GM18870 (cell line): ENCODE data around the gene TANGO2.

ENCODE experiments used
- ATAC-seq: cut with Tn5 transposase; IDR thresholded peaks from one replicate; pipeline ENCODE4 v1.9.1; 2021; ENCODE audit warnings: moderate library complexity; ENCODE audit not compliant: unreplicated experiment

Gene TANGO2

DNA sequence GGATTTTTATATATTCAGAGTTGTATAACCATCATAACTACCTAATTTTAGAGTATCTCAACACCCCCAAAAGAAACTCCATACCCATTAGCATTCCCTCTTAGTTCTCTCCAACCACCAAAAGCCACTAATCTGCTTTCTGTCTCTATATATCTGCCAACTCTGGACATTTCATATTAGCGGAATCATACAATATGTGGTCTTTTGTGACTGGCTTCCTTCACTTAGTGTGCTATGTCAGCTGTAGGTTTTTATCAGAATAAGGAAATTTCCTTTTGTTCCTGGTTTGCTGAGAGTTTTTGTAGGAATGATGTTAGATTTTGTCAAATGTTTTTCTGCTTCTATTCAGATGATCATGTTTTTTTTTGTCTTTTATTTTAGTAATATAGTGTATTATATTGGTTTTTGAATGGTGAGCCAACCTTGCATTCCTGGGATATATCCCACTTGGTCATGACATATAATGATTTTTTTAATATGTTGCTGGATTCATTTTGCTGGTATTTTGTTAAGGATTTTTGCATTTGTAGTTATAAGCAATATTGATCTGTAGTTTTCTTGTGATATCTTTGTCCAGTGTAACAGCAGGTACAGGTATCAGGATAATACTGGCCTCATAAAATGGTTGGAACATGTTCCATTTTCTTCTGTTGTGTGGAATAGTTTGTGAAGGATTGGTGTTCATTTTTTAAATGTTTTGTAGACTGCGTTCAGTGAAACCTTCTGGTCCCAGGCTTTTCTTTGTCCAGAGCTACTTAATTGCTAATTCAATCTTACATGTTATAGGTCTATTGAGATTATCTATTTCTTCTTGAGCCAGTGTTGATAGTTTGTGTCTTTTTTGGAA, 75.9 kb downstream of the TANGO2 start:
- ATAC-seq = no peak

DNA sequence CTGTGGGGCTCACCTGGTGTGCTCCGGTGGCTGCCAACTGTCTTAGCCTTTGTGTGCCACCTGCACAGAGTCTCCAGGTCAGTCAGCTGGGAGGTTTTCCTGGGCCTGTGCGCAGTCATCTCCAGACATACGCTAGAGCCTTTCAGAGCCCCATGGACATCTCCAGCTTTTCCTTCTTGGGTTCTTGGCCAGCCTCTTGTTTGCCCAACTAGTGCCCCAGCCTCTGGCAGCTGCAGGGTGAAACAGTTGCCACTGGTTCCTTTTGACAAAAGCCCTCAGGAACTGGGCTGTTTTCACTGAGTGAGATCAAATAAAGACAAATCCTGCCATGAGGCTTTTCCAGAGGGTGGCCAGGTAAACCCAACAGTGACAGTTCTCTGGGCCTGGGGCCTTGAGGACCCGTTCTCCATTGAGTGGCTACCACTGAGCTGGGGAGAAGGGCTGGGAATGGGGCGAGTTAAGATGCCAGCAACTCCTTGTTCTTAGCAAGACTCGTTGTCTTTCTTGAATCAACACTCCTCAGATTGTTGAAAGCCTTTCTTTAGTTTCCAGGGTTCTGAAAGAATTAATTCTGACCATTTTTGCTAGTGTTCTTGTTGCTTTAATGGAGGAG, 78.3 kb downstream of the TANGO2 start:
- ATAC-seq = no peak

DNA sequence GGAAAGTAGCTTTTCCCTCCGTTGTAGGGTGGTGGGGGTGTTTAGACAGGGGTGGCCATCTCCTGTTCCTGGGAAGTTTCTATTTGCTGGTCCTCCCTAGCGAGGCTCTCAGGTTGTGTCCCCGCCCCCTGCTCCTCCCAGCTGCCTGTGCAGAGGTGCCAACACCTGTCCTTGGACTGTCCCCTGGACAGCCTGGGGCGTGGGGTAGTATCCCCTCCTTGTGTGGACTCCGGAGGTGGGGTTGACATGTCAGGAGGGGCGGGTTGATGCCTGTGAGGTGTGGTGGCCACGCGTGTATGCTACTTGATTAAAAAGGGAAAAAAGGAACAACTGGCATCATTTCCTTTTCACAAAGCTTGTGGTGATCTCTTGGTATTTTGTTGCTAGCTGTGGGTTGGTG, 80.7 kb downstream of the TANGO2 start:
- ATAC-seq = no peak

DNA sequence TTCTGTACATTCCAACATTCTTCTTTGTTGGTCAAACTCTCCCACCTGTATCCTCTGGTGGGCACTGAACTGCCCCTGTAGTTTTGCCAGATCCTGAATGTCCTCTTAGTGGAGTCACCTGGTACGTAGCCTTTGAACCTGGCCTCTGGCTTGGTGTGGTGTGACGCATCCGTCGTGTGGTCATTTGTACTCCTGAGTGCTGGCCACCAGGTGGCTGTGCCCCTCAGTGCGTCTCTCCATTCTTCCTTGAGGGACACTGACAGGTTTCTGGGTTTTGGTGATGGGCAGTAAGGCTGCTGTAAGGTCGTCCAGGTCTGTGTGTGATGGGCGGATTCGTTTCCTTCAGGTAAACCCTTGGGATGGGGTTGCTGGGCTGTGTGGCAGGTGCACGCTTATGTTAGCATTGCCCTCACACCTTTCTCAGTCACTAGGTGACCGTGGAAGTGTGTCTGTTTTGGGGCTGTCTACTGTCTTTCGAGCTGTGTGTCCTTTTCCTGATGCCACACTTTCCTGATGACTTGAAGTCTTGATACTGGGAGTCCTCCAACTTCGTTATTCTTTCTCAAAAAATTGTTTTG, 81.4 kb downstream of the TANGO2 start:
- ATAC-seq = no peak

DNA sequence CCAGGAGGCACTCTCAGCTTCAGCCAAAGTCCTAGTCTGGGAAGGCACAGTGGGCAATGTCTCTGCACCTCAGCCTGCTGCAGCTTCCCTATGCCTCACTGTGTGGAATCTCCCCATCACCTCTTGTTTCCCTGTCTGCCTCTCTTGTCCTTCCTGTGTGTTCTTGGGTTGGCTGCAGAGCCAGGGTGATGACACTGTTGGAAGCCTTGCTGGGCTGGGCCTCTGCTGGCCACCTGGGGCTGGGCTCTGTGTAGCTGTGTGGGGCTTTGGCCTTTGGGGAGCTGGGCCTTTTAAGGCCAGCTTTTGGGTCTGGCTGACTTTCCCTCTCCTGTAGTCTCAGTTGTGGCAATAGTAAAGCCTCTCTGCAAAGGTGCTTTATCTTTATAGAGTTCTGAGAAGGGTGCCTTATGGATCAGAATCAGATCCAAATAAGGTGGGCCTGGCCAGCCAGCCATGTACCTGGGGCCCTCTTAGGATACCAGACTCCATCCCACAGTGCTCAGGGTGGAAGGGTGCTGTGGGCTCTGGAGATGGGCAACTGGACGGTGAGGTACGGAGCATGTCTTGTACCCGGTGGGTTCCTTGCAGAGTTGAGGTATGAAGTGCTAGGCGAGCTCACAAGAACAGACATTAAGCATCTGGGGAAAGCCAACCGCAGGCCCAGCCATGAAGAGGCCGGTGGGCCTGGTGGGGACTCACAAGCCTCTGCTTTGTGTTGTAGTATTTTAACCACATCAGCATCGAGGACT, 84.7 kb downstream of the TANGO2 start:
- ATAC-seq = no peak

DNA sequence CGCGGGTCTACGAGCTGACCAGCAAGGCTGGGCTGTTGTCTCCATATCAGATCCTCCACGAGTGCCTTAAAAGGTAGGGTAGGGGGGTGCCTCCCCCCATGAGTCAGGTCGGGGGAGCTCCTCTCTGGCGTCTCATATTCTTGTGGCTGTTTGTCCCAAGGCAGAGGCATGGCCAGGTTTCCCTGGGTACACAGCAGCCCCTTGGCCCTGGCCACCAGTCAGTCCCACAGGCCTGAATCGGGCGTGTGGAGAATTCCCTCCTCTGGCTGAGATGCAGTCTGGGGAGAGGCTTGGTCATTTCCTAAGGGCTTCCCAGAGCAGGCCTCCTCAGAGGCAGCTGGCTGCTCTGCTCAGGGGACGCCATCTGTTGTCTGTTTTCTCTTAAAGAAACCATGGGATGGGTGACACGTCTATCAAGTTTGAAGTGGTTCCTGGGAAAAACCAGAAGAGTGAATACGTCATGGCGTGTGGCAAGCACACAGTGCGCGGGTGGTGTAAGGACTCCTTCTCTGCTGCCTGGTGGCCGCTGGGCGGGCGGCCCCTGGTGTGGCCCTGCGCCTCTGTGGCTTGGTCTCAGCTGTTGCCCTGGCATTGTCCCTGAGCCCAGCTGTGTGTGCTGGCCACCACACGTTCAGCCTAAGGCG, 85.4 kb downstream of the TANGO2 start:
- ATAC-seq = no peak

DNA sequence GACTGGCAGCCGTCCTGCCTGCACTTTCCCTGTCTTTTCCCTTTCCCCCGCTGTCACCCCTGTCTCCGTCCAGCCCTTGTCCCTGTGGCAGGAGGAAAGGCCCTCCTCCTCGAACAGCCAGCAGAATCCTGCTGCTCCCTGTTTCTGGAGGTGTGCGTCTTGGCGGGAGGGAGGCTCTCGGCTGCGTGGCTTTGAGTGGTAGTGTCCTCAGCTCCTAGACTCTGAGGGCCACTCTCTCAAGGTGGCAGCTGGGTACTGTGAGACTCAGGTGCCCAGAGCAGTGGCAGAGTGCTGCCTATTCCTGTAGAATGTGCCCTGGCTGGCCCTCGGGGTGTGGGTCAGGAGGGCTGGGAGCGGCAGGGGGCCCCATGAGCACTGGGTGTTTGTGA, 85.9 kb downstream of the TANGO2 start:
- ATAC-seq = no peak

DNA sequence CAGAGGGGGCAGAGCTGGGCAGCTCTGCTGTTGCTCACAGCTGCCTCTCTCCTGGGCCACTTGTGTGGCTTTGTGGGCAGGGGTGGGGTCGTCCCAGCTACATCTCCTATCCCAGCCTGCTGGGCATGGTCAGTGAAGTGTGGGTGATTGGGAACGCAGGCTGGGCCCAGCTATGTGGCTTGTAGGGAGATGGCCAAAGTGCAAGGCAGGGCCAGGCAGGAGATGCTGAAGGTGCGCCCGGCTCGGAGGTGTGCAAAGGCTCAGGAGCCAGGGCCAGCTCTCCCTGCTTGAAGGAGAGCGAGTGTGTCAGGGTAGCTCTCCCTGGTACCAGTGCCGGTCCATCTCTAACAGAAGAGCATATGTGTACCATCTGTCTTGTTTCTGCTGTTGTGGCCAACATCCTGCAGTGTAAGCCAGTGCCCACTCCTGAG, 86.6 kb downstream of the TANGO2 start:
- no peak for ATAC-seq

DNA sequence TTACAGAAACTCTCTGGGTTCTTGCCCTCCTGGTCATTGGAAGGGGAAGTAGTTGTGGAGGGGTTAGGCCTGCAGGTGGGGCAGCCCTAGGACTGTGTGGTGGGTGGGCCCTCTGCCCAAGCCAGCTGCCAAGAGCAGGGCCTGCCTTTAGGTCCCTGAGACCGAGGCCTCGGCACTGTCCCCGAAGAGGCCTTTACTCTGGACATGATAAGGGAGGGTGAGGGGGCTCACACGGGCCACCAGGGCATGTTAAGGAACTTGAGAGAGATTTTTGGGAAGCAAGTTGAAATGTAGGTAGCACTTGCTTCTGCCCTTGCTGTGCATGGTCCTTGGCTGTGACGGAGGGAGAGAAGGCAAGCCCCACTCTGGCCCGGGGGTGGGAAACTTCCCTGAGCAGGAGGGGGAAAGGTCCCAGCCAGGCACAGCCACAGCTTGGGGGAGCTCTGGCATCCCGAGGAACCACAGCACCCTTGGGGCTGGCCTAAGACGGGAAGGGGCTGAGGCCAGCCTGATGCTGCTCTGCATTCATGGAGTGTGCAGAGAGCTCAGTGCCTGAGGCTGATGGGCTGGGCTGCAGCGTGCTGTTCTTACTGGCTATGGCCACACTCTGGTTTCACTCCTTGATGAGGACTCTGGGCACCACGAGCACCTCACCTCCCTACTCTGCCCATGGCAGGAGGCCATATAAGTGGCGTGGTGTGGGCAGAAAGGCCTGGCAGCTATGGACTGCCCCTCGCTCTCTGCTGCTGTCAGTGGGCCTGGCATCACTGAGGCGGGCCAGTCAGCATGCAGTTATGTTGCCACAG, 87.2 kb downstream of the TANGO2 start:
- ATAC-seq = no peak

DNA sequence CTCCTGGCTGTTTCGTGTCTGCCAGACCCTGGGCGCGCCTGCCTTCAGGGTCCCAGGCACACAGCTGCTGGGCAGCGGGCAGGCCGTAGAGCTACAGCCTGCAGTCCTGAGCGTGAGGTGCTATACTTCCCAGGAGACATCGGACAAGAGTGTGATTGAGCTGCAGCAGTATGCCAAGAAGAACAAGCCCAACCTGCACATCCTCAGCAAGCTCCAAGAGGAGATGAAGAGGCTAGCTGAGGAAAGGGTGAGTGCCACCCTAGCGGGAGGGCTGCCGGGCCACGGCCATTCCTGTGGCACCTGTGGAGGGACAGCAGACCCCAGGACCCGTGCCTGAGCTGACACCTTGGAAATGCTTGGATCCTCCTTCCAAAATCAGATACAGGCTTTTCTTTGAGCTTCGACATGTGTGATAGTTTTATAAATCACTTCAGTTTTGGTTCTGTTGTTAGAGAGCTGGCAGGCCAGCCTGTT, 87.9 kb downstream of the TANGO2 start:
- ATAC-seq = no peak

DNA sequence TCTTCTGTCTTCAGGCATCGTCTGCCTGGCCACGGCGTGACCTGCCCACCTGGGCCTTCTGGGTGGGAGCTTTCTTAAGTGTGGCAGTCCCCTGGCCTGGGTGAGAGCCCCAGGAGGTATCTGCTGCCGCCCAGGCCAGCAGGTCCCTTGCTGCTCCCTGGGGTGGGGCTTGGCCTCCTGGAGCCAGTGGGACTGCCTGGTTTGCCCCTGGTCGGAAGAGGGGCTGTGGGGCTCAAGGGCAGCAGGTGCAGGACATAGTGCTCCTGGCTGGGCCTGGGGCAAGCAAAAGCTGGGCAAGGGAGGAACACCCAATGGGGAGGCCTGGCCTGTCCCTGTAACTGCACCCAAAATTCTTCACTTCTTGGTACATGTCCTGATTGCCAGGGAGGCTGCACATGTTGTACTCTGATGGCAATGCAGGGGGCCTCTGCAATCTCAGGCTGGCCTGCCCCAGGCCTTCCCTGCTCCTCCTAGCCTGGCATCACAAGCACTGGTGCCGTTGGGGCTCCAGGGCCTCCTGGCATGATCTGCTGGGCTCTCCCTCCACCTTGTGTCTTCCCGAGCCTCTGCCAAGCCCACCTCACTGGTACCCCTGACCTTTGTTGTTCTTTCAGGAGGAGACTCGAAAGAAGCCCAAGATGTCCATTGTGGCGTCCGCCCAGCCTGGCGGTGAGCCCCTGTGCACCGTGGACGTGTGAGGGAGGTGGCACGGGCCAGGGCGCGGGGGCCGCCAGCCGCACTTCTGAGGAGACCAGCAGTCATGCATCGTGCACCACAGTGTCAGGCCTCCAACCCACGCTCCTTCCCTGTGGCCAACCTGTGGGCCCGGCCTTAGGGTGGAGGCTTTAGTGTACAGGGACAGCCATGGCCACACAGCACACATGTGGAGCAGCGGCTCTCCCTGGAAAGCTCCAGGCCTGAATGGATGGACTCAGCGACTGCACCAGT, 88.8 kb downstream of the TANGO2 start:
- ATAC-seq = no peak

DNA sequence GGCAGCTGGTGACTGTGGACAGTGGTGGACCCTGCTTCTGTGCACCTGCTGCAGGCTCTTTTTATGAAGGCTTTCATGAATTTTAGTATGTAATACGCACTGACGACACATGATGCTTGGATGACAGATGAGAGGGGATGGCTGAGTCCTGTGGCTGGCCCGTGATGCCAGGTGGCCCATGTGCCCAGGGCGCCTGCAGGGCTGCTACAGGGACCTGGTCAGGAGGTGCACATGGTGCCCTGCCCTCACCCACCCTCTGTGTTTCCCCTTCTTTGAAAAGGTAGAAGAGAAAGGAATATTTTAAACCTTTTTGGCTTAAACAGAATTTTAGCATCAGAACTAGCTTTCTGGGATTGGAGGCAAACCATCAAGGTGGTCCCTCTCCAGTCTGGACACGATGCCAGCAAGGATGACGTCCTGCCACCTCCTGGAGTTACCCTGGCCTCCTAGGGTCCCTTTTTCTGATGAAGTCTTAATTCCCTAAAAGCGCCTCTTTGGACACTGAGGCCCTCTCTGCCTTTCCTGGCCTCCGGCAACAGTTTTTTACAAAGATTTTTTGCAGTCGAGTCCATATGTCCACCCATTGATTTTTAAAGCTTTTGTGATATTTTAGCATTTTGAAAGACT, 89.6 kb downstream of the TANGO2 start:
- no peak for ATAC-seq

DNA sequence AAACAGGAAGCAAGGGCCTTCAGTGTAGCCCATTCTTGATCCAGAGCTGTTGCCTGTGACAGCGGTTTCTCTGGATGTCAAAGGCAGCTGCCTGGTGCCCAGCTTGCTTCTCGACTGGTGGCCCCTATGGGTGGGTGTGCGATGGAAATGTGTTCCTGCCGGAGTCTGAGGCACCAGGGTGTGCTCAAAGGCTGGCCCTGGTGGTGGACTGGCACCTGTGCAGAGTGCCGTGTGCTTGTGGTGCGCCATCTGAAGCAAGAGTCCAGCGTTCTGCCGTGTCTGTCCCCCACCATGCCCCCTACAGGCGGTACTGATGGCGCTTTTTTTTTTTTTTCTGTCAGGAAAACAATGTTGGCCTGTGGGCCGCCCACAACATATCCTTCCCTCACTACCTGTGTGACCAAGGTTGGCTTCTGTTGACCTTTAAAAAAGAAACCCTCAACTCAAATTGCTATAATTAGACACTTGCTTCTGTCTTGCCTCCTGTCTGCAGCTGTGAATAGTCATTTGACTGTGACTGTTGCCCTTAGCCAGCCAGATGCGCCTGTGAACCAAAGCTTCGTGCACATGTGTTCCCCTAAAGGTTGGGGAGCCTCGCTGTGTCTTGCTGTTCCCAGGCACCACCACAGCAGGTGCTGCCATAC, 90.3 kb downstream of the TANGO2 start:
- ATAC-seq = no peak

DNA sequence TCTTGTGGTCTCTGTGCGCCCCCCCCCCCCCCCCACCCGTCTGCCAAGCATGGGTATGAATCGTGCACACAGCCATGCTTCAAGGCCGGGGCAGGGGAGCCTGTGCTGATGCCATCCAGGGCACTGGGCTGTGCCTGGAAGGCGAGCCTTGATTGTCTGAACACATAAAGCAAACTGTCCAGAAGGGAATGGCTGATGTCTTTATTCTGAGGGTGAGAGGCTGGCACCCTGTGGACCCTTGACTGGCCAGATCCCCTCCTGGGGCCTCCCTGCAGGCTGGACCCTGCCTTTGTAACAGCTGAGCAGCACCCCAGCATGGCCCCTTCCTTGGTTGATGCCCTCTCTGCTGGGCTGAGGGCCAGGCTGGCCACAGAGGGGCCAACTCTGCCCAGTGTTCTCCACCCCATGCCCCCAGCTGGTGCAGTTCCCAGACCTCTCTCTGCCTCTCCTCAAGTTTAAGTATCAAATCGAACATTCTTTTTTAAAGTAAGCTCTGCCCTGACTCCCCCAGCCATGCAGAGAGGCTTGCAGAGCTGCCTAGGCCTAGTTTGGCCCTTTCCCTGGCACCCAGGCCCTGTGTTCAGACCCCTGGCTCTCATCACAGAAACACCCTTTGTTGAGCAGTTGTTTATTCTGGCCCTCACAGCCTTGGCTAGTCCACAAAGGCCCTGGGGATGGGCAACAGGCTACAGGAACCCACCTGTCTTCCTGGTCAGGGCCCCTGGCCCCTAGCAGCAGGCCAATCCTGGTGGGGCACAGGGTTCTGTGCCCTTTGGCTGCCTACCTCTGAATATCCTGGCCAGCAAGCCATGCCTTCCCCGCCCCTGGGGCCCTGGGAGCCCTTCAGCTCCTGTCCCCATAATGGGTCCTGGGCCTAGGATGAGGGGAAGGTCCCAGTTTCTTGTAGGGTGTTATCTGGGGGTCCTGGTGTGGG, 91.0 kb downstream of the TANGO2 start:
- ATAC-seq = no peak

DNA sequence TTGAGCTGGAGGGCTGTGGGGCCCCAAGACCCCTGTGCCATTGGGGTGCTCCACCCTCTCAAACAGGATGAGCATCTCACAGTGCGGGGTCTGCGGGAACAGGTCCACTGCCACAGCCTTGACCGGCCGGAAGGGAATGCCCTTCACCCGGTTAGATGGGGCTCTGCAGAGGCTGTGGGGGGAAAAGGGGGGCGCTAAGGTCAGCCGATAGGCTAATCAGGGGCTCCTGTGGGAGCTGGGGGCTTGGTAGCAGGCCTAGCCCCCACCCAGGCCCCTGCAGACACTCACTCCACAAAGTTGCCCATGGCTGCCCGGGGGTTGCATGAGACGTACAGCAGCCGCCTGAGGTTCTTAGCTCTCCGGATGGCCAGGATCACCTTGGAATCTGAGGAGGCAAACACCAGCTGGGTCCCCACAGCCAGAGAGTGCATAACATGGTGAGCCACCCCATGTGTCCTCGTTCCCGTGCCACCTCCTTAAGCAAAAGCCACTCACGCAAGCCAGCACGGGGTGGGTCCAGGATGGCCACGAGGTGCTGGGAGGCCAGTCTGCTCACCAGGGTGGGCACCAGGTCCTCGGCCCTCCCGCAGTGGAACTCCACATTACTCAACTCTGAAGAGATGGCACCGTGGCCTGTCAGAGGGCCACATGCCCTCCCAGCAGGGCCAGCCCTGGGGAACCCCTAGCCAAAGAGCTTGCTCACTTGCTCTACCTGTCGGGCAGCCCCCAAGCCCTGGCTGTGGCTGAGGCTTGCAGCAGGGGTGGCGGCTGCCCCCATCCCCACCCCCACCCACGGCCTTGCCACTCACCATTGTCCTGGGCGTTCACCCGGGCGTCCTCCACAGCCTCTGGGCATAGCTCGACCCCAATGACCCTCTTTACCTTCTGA, 92.0 kb downstream of the TANGO2 start:
- no peak for ATAC-seq
